Natural killer cell treated with Interleukin-12 subunit alpha and Interleukin-12 subunit beta and Interleukin-15 and Interleukin-18, amount 100 ng/mL, for 72 hours (primary cell): Measurements from ENCODE around the gene USP30. TPM values are rescaled to one million over a fixed set of nuclear protein-coding genes. Genes with fewer than 3 reads are reported as not detected.
A peak's percentile ranks its signal among the peaks of the same experiment; 100 is the strongest.

Experiments used
- ATAC-seq, 2 donors: fragments of 150-1000 bp; cut with Tn5 transposase in 1 of 2; sonication (Bioruptor Pico), chemical (Tn5 transposase) in 1 of 2; 2 replicates each; pipeline ENCODE4 v1.10.0; 2021
- DNase-seq: peaks from one replicate; pipeline ENCODE4 v3.0.0; 2022; ENCODE audit warnings: low spot score
- H3K27ac Mint-ChIP-seq, 2 donors: 1 replicate in 1 of 2; 2 replicates in 1 of 2; pipeline ENCODE4 v1.8.0; 2022; ENCODE audit warnings: mixed read lengths in 2 of 2, mild to moderate bottlenecking in 1 of 2, moderate library complexity in 1 of 2
- H3K27me3 Mint-ChIP-seq, 2 donors: 1 replicate in 1 of 2; 2 replicates in 1 of 2; pipeline ENCODE4 v1.8.0; 2022; ENCODE audit warnings: mixed read lengths in 2 of 2
- H3K36me3 Mint-ChIP-seq: one replicate; pipeline ENCODE4 v1.8.0; 2022; ENCODE audit warnings: mixed read lengths
- H3K4me1 Mint-ChIP-seq, 2 donors: 1 replicate in 1 of 2; 2 replicates in 1 of 2; pipeline ENCODE4 v1.8.0; 2022; ENCODE audit warnings: low read depth in 2 of 2, mixed read lengths in 2 of 2, mild to moderate bottlenecking in 1 of 2
- H3K4me3 Mint-ChIP-seq: one replicate; pipeline ENCODE4 v1.8.0; 2022; ENCODE audit warnings: mixed read lengths
- H3K9me3 Mint-ChIP-seq: 2 replicates; pipeline ENCODE4 v1.8.0; 2022; ENCODE audit warnings: mixed read lengths
- total RNA-seq, 2 donors: library from RNA; stranded (reverse); gene quantifications; one replicate each; pipeline ENCODE4 v1.2.3, GENCODE V29; 2022

The USP30 gene
- total RNA-seq, 2 donors from 2014 or later = 8.5 to 11.4 TPM

DNA sequence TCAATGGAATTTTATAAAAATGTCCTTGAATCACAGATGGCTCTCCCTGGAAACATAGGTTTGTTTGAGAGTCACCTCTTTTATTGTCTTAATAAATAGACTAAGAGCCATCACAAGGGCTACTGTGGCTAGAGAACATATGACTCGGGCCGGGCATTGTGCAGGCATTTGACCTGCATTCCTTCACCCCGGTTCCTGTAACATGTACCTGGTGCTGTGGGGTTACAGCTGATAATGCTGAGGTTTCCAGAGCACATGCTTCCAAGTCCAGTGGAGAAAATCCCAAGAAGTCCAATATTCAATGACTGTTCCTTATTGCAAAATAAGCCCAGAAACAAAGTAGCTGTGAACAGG, 63.0 kb downstream of the USP30 start:
- Mint-ChIP-seq H3K27ac (no peak overlapping the region), H3K9me3 (no peaks in the 10 kb centered on the region), H3K4me1 (peaks cover 0 to 5% of the 10 kb centered on the region in 2 donors), H3K4me3 (no peak overlapping the region), H3K36me3 (no peaks in the 10 kb centered on the region), H3K27me3 (no peaks in the 10 kb centered on the region)
- DNase-seq = no peak
- no peak for ATAC-seq

DNA sequence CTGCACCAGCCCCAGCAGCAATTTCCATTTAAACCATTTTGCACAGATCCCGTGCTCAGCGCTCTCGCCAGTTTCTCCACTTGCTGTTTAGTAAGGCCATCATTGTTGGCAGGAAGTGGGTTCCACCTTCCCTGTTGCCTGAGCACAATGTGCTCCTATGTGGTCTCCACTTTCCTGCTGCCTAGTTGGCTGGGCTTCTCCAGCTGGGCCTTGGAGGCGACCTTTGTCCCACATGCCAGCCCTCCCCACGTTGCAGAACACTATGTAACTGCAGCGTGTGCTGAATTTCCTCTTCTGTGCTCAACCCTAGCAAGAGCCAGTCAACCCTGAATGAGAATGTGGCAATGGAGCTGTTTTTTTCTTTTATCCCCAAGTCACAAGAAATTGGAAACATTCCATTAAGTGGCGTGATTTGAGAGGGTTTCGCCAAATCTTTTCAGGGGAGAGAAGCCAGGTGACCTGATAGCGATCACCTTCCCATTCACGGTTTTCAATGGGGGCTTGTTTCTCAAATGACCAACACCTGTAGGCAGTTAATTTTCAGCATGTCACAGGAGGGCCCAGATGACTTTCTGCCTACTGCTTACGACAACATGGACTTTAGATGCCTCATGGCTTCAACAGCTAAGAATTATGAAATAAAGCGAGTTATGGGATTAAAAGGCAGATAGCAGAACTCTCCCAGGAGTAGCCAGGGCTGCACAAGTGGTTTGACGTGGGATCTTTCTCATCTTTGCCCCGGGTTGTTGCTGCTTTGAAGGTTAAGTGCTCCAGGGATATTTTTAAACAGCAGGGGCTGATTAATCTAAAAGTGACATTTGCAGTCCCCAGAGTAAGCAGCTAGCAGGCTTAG, 63.6 kb downstream of the USP30 start, which contains the start of gene ACACB:
TSS of gene ACACB (plus strand) at position 830 of the 853 bp plus-strand sequence. CDS start 22,819 bp downstream, outside the sequence.
- no peak for DNase-seq
- no peak for ATAC-seq
- no peak within 1 kb of the TSS for H3K27ac Mint-ChIP-seq
- H3K4me1 Mint-ChIP-seq = peaks cover 0 to 5% of the 10 kb centered on the region in 2 donors
- no peaks in the 10 kb centered on the region for H3K36me3 Mint-ChIP-seq
- H3K27me3 Mint-ChIP-seq = no peaks in the 10 kb centered on the region
- no peak within 1 kb of the TSS for H3K4me3 Mint-ChIP-seq
- H3K9me3 Mint-ChIP-seq = no peaks in the 10 kb centered on the region

DNA sequence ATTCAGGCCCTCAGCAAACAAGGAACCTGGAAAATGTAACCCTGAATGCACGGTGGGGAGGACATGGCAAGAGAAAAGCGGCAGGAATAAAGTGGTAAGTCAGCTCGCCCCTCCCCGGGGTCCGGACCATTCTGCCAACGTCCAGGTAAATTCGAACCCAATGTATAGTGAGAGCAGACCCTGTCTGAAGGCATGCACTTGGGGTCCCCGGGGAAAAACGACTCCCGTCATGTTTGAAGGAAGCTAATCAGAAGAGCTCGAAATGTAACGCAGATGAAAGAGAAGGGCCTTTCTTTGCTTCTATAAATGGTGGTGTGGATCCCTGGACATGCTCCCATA, 64.2 kb downstream of the USP30 start:
- Mint-ChIP-seq H3K27ac (no peak overlapping the region), H3K9me3 (no peaks in the 10 kb centered on the region), H3K4me1 (peaks cover 0 to 5% of the 10 kb centered on the region in 2 donors), H3K27me3 (no peaks in the 10 kb centered on the region), H3K4me3 (no peak overlapping the region), H3K36me3 (no peaks in the 10 kb centered on the region)
- ATAC-seq = no peak
- DNase-seq = no peak

DNA sequence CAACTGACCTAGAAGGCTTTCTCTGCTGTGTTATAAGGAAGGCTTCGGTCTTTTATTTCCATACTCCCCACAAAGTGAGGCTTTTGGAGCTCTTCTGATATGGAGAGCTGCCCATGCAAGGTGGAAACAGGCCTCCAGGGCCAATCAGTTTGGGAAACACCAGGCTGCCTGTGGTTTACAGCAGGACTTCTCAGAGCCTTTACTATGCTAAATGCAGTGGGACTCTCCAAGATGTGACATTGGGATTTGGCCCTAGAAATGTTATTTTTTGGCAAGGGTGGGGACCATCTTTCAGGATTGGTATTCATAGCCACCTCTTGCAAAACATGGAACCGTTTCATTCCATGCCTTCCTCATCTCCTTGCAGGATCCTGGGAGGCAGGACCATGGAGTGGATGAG, 67.7 kb downstream of the USP30 start:
- no peaks in the 10 kb centered on the region for H3K9me3 Mint-ChIP-seq
- H3K4me1 Mint-ChIP-seq = peaks cover 0 to 5% of the 10 kb centered on the region in 2 donors
- no peaks in the 10 kb centered on the region for H3K36me3 Mint-ChIP-seq

DNA sequence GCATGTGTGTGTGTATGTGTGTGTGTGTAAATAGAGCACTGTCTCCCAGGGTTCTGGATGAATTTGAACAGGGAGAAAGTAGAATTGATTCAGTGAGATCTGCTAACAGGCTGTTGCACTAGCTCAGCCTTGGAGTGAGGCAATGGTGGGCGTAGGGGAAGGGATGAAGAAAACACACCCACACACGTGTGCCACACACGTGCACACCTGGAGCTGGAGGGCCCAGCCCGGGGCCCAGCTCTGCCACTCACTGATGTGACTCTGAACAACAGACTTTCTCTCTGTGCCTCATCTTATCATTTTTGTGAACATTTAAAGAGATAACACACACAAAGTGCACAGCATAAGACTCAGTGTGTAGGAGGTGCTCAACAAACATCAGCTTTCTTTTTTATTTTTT, 68.2 kb downstream of the USP30 start:
- peak in 1 of 2 donors; percentile 48 for ATAC-seq
- no peaks in the 10 kb centered on the region for H3K36me3 Mint-ChIP-seq
- H3K9me3 Mint-ChIP-seq = no peaks in the 10 kb centered on the region

More for the DNA sequence above, 67.7 kb downstream of the USP30 start:
- H3K27ac Mint-ChIP-seq = no peak overlapping the region
- ATAC-seq (no peak), DNase-seq (no peak)
- no peak overlapping the region for H3K4me3 Mint-ChIP-seq
- H3K27me3 Mint-ChIP-seq = no peaks in the 10 kb centered on the region

DNA sequence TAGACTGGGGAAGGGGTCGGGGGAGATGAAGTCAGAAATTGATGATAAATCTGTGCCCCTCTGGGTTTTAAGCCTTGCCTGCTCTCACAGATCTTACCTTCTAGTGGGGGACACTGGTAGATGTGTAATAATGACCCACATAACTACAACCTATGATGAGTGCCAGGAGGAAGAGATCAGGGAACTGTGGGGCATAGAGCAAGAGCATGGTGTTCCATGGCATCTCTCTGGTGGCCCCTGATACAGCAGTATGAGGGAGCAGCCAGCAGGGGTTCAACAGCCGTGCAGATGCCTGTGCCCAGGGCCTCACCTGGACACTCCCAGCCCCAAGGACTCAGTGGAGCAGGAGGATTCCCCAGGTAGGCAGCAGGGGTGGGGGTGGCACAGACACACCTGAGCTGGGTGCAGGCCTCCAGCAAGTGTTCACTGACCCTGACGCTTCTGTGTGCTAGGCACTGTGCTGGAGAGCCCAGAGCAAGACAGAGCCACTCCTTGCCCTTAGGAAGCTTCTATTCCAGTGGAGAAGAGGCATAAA, 69.0 kb downstream of the USP30 start:
- Mint-ChIP-seq H3K4me3 (no peak overlapping the region), H3K27me3 (no peaks in the 10 kb centered on the region), H3K27ac (no peak overlapping the region), H3K9me3 (no peaks in the 10 kb centered on the region), H3K36me3 (no peaks in the 10 kb centered on the region), H3K4me1 (peaks cover 0 to 6% of the 10 kb centered on the region in 2 donors)
- DNase-seq (no peak), ATAC-seq (peak in 1 of 2 donors; percentile 45)

More for the DNA sequence above, 68.2 kb downstream of the USP30 start:
- H3K4me3 Mint-ChIP-seq = no peak overlapping the region
- H3K27ac Mint-ChIP-seq = no peak overlapping the region
- no peaks in the 10 kb centered on the region for H3K27me3 Mint-ChIP-seq
- no peak for DNase-seq
- H3K4me1 Mint-ChIP-seq = peaks cover 2 to 4% of the 10 kb centered on the region in 2 donors

DNA sequence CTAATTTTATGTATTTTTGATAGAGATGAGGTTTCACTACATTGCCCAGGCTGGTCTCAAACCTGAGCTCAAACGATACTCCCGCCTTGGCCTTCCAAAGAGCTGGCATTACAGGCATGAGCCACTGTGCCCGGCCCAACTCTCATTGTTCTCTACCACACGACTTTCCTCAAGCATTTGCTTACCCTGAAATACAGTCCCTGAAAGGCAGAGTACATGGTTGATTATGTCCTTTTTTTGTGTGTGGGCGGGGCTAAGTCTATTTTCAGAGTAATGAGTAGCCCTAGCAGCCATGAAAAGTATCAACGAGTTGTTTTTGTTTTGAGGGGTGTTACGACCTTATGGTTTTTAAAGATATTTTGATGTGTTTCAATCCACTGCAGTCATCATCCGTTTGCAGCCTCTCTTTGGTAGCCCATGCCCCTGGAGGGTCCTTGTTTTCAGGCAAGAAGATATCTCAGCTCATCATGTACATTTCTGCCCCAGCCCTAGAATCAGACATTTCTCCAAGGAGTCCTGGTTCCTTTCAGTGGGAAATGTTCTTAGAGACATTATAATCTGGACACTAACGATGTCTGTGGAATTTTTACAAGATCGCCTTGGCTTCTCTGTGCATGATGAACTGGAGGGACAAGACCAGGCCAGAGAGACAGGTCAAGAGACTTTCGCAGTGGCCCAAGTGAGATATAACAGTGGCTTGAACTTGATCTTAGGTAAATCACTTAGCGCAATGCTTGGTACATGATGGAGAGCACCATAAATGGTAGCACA, 72.7 kb downstream of the USP30 start:
- no peaks in the 10 kb centered on the region for H3K27me3 Mint-ChIP-seq
- DNase-seq = no peak
- peaks cover 0 to 6% of the 10 kb centered on the region in 2 donors for H3K4me1 Mint-ChIP-seq
- H3K27ac Mint-ChIP-seq = no peak overlapping the region
- no peak overlapping the region for H3K4me3 Mint-ChIP-seq
- no peak for ATAC-seq
- H3K36me3 Mint-ChIP-seq = no peaks in the 10 kb centered on the region
- H3K9me3 Mint-ChIP-seq = no peaks in the 10 kb centered on the region

DNA sequence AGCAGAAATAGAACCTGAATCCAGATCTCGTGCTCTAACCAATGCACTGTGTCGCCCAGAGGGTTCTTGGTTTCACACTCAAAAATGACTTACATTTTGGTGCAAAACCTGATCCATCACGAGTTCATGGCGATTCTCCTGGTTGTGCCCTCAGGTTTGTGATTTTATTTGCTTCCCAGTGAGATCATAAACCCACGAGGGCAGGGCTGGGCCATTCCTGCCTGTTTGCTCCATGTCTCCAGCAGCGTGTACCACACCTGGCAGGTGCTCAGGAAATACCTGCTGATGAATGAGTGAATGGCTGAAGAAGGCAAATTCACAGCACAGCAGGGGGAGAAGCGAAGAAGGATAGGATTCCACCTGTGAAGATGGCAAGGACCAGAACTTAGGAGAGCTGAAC, 73.4 kb downstream of the USP30 start:
- Mint-ChIP-seq H3K27me3 (peaks cover 0 to 2% of the 10 kb centered on the region in 2 donors), H3K36me3 (no peaks in the 10 kb centered on the region), H3K4me1 (peaks cover 0 to 6% of the 10 kb centered on the region in 2 donors), H3K9me3 (no peaks in the 10 kb centered on the region), H3K27ac (no peak overlapping the region), H3K4me3 (no peak overlapping the region)
- DNase-seq (no peak), ATAC-seq (no peak)

DNA sequence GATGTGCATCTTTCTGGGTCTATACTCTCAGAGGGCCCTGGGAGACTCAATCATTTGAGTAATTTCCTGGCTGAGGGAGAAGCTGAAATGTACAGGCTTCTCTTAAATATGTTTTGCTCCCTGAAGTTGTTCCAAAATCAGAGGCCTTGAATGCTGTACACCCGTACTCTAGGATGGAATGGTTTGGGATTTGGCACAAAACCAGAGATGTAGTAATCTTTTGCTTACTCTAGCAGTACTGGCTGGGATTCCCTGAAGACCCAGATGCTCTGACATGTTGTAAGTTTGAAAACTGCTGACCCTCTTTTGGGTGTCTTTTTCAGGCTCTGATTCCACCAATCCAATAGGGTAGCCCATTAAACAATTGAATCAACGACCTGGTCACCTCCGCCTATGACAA, 74.4 kb downstream of the USP30 start:
- H3K4me1 Mint-ChIP-seq = peaks cover 0 to 6% of the 10 kb centered on the region in 2 donors
- H3K9me3 Mint-ChIP-seq = no peaks in the 10 kb centered on the region
- H3K27ac Mint-ChIP-seq = no peak overlapping the region
- H3K4me3 Mint-ChIP-seq = no peak overlapping the region
- ATAC-seq = no peak
- no peaks in the 10 kb centered on the region for H3K36me3 Mint-ChIP-seq
- H3K27me3 Mint-ChIP-seq = peaks cover 0 to 4% of the 10 kb centered on the region in 2 donors
- DNase-seq = no peak

DNA sequence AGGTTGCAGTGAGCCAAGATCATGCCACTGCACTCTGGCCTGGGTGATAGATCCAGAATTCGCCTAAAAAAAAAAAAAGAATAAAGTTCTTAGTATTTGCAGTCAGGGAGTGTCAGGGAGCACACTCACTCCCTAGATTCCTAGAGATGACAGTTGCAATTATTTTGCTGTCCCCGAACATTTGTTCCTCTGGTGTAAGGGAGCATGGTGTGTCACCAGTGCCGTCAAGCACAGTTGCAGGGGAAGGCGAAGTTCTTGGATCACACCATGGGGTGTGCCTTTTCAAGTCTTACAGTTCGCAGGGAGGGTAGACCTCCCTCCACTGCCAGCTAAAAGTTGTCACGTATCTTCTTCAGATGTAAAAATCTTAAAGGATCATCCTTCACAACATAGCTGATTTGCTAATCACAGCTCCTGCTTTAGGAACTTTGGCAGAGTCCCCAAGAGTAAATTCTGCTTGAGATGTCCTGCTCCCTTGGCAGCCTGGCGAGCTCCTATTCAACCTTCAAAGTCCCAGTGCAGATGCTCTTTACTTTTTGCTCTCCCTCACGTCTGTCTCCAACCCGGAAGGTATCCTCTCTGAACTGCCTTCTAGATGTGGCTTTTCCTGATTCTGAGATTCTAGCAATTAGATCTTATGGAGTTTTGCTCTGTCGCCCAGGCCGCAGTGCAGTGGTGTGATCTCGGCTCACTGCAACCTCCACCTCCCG, 75.3 kb downstream of the USP30 start:
- ATAC-seq = no peak
- H3K4me3 Mint-ChIP-seq = no peak overlapping the region
- no peak overlapping the region for H3K27ac Mint-ChIP-seq
- H3K36me3 Mint-ChIP-seq = no peaks in the 10 kb centered on the region
- H3K27me3 Mint-ChIP-seq = peaks cover 3 to 7% of the 10 kb centered on the region in 2 donors
- H3K9me3 Mint-ChIP-seq = no peaks in the 10 kb centered on the region
- no peak for DNase-seq
- peaks cover 0 to 6% of the 10 kb centered on the region in 2 donors for H3K4me1 Mint-ChIP-seq

DNA sequence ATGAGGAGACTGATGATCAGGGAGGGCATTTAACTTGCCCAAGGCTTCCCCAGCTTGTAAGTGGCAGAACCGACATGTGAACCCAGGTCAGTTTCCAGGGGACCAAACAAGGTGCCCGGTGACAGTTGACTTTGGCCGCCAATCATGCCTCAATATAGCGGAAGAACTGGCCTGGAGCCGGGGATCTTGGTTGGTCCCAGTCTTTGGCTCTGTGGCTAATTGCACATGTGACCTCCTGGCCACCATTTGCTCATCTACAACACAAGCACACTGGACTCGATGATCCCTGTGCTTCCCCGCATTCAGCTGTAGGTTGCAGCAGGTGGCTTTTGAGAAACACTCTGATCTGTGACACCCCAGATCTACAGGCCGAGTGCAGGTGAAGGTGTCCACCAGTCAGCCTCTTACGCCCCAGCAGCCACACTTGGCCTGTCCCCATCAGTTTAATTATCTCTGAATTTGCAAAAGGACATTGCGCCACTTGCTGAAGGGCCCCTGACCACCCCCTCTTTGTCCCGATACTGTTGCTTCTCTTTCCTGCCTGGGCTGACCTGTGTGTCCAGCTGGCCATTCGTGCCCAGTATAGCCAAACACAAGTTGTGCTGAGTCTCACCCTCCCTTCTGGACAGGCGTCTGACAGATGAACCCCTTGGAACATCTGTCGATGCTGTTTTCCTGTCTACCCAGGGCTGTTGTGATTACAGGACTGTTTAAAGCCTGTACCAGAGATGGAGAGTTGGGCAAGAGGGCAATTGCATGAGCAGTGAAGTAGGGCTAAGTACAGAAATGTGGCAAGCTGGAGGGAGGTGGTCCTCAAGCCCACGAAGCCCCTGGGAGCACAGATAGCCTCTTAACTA, 78.1 kb downstream of the USP30 start:
- H3K36me3 Mint-ChIP-seq = no peaks in the 10 kb centered on the region
- H3K27ac Mint-ChIP-seq = no peak overlapping the region
- no peak overlapping the region for H3K4me3 Mint-ChIP-seq
- ATAC-seq = no peak
- H3K4me1 Mint-ChIP-seq = peaks cover 0 to 4% of the 10 kb centered on the region in 2 donors
- peaks cover 12 to 17% of the 10 kb centered on the region in 2 donors for H3K27me3 Mint-ChIP-seq
- no peak for DNase-seq
- H3K9me3 Mint-ChIP-seq = no peaks in the 10 kb centered on the region

DNA sequence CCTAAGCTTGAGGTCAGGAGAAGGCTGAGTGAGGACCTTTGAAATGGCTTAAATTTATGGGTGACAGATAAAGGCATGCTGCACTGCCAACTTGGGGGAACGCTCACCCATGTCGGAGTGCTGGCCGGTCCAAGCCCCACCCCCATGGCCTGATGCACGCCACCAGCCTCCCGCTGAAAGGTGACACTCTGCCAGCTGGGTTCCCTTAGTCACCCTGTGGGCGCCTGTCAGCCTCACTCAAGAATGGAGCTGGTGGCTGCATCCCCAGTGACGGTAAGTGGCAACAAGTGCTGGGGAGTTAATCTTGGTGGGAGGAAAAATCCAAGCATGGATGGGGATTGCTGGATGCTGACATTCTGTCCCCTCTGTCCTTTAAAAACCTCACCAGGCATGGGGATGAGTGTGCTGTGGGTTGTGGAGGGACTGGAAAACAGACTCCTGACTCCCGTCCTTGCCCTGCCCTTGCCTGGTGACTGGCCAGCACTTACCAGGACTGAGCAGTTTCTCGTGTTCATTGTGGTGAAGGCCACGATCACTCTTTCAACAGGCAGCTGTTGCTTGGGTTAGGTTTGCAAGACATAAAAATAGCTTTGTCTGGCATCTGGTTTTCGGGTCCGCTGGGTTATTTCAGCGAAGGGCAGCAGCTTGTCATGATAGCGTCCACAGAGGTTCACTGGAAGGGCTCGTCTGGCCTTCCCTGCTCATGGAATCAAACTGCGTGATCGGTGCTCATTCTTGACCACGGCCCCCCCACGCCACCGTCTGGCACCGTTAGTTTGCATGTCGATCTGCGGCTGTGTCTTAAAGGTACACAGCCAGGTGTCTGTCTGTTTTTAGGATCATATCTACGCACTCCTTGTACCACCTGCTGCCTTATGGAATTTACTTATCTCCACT, 79.0 kb downstream of the USP30 start:
- no peak overlapping the region for H3K4me3 Mint-ChIP-seq
- no peaks in the 10 kb centered on the region for H3K36me3 Mint-ChIP-seq
- H3K27ac Mint-ChIP-seq = no peak overlapping the region
- H3K4me1 Mint-ChIP-seq = no peaks in the 10 kb centered on the region
- H3K27me3 Mint-ChIP-seq = peaks cover 12 to 17% of the 10 kb centered on the region in 2 donors
- H3K9me3 Mint-ChIP-seq = no peaks in the 10 kb centered on the region
- no peak for DNase-seq
- ATAC-seq = peak; percentile 36 to 43
